Fibroblast of pulmonary artery (primary cell): ENCODE measurements around the gene SAMD9.
A peak's percentile ranks its signal among the peaks of the same experiment; 100 is the strongest.

ENCODE experiments used
- DNase-seq: peaks from one replicate; pipeline ENCODE4 v3.0.0-alpha.2; 2010; ENCODE audit warnings: low read depth
- H3K4me3 ChIP-seq: replicated peaks from 2 replicates; pipeline ENCODE4 v1.5.1; 2011; ENCODE audit warnings: low read depth, mild to moderate bottlenecking, control low read depth, low read length, moderate library complexity
- TF ChIP-seq, protein P1 (sequence below): IDR thresholded peaks from 2 replicates; pipeline ENCODE4 v1.5.1; 2011; ENCODE audit warnings: mild to moderate bottlenecking, control low read depth, low read length, inconsistent platforms; ENCODE audit errors: missing control alignments

The SAMD9 gene

DNA sequence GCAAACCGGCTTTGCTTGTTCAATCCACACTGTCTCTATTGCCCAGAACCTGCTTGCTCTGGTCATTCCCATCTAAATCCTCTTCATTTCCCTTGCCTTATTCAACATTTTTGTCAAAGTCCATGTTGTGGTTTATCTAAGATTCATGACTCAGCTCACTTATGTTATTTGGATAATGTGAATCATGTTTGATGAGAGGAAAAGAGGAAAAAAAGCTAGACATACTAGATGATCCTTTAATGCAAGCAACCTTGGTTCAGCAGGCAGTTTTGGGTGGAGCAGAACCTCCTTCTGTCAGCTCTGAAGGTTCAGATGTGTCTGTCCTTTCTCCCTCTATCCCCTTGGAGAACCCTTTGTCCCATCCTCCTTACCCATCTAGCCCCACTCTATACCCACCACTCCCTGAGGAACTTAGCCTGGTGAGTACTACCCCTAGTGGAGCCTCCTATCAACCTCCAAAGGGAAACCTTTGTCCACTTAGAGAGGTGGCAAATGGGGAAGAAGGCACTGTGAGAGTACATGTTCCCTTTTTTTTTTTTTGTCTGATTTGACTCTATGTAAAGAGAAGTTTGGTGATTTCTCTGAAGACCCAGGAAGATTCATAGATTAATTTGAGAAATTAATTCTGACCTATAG lies 32.5 kb upstream of the SAMD9 start:
- peak; percentile 21 for DNase-seq
- H3K4me3 ChIP-seq = no peak overlapping the region

DNA sequence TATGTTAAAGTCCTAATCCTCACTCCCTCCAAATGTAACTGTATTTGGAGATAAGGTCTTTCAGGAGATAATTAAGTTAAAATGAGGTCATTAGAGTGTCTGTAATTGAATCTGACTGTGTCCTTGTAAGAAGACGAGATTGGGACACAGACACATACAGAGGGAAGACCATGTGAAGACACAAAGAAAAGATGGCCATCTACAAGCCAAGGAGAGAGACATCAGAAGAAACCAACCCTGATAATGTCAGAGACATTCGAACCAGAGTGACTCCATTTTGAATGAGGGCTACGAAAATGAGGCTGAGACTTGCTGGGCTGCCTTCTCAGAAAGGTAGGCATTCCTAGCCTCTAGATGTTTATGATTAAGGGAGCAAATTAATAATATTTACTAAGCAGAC lies 30.9 kb upstream of the SAMD9 start:
- no peak for DNase-seq
- TF ChIP-seq, protein P1, sequence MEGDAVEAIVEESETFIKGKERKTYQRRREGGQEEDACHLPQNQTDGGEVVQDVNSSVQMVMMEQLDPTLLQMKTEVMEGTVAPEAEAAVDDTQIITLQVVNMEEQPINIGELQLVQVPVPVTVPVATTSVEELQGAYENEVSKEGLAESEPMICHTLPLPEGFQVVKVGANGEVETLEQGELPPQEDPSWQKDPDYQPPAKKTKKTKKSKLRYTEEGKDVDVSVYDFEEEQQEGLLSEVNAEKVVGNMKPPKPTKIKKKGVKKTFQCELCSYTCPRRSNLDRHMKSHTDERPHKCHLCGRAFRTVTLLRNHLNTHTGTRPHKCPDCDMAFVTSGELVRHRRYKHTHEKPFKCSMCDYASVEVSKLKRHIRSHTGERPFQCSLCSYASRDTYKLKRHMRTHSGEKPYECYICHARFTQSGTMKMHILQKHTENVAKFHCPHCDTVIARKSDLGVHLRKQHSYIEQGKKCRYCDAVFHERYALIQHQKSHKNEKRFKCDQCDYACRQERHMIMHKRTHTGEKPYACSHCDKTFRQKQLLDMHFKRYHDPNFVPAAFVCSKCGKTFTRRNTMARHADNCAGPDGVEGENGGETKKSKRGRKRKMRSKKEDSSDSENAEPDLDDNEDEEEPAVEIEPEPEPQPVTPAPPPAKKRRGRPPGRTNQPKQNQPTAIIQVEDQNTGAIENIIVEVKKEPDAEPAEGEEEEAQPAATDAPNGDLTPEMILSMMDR = no peak
- H3K4me3 ChIP-seq = no peak overlapping the region

More for the DNA sequence above, 32.5 kb upstream of the SAMD9 start:
- TF ChIP-seq, protein P1 = no peak

DNA sequence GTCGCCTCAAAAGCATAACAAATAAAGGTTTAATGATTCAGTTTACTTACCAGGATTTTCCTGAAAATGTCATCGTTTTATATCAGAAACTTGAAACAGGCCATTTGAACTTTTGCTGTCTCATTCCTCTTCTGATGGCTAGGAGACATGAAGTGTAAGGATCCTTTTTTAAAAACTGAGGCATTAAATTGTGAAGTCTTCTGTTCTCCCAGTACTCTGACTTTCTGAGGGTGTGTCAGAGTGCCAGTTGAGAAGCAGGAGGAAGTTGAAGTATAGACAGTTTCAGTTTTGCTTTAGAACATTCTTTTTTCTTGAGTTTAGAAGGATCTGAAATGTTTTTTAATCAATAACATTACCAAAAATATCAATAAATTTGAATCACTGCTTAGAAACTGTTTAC lies 30.4 kb upstream of the SAMD9 start, which contains the start of gene SAMD9L:
Gene SAMD9L, minus strand, starts transcription at position 242 of the 400 bp plus-strand sequence. CDS start 12,414 bp downstream, outside the sequence.
- peak; percentile 35 for DNase-seq
- H3K4me3 ChIP-seq = peak within 1 kb of the TSS; percentile 62
- TF ChIP-seq, protein P1 = no peak

DNA sequence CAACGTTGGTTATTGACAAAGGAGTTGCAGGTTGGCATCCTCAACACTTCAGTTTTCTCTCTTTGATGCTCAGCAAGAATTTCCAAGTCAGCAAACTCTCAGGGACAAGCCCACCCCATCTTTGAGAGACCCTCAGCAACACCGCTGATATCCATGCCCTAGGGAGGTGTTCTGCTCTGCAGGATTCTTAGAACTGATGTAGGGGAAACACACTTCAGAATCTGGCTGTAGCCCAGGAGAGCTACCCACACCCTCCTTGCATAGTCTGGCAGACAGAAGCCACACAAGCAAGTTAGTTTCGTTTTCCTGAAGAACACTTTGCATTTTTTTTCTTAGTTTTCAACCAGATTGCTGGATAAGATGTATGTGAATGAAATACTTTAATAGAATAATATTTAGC lies 29.6 kb upstream of the SAMD9 start:
- peak; percentile 63 for DNase-seq
- TF ChIP-seq, protein P1 = no peak
- peak overlapping the region; percentile 62 for H3K4me3 ChIP-seq

DNA sequence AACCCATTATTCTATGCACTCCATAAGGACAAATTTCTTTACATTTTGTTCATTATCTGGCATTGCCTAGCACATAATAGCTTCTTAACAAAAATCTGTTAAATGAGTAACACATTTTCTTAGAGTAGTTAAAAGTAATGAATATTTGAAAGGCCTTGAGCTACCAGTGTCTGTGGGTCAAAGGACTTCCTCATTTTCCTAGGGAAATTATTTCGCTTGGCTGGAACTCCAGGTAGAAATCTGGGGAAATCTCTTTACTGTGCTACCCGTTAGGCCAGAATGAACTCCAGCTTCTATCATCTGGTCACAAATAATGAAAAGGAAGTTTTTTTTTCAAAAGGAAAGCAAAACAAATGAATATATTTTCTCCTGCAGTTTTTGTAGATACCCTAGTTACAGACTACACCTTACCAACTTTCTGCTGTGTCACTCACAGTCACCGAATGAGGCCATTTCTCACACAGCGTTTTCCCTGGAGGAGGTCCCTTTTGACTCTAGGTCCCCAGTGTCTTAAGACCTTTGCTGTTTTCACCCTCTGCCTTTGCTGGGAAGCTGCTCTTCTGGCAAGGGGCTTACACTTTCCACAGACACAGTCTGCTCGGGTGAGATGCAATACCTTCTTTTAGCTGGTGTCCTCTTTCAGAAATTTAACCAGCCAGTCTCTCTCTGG lies 28.8 kb upstream of the SAMD9 start:
- TF ChIP-seq, protein P1 = no peak
- peak overlapping the region; percentile 62 for H3K4me3 ChIP-seq
- DNase-seq = no peak

DNA sequence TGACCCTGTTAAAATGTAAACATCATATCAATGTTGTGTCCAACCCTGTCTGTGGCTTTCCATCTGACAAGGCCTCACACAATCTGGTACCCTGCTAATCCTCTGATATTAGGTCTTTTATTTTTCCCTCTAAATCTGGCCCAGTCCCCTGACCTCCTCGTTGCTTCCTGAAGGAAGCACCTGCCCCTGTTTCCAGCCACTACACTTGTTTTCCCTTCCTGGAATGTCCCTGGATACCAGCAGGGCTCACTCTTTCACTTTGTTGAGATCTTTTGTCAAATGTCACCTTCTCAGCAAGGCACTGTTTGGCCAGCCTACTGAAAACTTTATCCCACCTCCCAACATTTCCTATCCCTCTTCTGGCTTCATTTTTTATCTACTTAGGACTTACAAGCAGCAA lies 28.3 kb upstream of the SAMD9 start:
- H3K4me3 ChIP-seq = no peak overlapping the region
- no peak for DNase-seq
- TF ChIP-seq, protein P1 = no peak
